ENCODE results near the gene RUBCNL.
"Not testable (repeated sequence)": the region's sequence is repeated elsewhere in the genome, so short reads cannot be mapped to it uniquely, and the experiment has no call there.

The RUBCNL gene, protein sequence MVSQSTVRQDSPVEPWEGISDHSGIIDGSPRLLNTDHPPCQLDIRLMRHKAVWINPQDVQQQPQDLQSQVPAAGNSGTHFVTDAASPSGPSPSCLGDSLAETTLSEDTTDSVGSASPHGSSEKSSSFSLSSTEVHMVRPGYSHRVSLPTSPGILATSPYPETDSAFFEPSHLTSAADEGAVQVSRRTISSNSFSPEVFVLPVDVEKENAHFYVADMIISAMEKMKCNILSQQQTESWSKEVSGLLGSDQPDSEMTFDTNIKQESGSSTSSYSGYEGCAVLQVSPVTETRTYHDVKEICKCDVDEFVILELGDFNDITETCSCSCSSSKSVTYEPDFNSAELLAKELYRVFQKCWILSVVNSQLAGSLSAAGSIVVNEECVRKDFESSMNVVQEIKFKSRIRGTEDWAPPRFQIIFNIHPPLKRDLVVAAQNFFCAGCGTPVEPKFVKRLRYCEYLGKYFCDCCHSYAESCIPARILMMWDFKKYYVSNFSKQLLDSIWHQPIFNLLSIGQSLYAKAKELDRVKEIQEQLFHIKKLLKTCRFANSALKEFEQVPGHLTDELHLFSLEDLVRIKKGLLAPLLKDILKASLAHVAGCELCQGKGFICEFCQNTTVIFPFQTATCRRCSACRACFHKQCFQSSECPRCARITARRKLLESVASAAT

DNA sequence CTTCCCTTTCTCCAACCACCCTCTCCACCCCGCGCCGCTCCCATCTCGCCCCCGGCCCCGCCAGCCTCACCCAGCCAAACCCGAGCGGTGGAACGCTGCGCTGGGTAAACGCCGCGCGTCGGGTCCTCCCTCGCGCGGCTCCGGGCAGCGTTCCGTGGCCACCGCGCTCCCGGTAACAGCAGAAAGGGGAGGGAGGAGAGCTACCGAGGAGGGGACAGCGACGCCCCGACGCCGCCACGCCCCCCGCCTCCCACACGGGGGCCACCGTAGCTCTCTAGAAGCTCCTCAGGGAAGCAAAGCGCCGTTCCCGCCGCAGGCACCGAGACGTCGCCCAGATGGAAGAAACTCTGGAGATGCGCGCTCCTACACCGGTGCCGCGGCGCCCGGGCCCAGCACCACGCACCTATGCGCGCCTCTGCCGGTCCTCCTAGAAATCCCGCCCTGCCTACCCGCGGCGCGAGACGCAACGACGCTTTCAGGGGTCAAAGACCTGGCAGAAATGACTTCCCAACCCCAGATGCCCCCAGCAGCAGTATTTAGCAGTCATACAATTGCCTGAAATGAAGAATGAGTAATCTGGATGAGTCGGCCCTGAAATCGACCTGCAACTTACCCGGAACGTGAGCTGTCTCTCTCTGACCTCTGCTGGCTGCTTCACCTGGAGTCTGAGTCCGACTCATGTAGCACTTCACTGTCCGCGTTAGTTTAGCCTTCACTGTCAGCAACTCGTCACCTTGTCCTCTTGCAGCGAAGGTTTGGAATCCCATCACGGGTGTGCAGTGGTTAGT lies at the start of gene RUBCNL:
RUBCNL (minus strand) TSS at position 189 of the 788 bp plus-strand sequence. CDS start 14,777 bp downstream, outside the sequence.
- DNase-seq: peak in 37 of 56 donors; percentile 10 to 62 (median 29)

DNA sequence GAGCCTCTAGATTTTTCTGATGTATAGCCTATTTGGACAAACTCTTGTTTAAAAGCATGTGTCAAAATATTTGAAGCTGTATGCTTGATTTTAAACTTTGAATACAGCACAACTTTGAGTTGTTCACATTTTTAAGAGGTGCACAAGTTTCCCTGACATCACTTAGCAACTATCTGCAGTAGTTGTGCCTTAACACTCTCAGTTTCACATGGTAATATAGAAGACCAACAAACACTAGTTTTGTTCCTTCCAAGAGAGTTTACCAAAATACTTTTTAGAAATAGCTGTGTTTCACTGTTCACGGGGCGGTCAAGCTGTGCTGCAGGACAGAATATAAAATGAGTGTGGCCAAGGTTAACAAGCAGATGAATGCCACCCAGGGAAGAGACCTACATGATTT lies 42.5 kb upstream of the RUBCNL start:
- DNase-seq: not testable (repeated sequence)

DNA sequence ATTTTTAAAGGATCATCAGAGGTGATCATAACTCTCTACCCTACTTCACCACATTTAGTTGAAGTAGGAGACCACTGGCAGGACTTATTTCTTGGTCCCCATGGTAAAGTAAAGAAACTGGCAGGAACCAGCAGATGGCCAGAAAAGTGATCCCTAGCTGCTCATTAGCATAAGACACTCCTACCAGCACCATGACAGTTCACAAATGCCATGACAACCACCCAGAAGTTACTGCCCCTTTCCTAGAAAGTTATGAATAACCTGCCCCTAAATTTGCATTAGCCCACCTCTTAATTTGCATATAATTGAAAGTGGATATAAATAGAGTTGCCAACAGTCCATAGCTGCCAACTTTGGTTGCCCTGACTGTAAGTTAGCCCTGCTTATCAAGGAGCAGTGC lies 18.4 kb upstream of the RUBCNL start:
- DNase-seq: no peak

DNA sequence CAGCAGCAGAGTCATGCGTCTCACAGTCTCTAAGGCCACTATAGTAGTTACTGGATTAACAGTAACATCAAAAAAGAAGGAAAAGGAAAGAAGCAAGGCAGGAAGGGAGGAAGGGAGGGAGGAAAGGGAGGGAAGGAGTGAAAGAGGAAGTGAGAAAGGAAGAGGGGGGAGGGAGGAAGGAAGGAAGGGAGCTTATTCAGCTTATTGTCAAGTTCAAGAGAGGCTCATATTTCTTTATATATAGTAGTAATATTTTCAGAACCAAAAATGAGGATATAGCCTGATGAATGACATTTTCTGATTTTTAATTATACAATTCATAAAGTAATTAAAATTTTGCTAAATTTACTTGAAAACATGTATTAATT lies 17.7 kb upstream of the RUBCNL start:
- DNase-seq: no peak

DNA sequence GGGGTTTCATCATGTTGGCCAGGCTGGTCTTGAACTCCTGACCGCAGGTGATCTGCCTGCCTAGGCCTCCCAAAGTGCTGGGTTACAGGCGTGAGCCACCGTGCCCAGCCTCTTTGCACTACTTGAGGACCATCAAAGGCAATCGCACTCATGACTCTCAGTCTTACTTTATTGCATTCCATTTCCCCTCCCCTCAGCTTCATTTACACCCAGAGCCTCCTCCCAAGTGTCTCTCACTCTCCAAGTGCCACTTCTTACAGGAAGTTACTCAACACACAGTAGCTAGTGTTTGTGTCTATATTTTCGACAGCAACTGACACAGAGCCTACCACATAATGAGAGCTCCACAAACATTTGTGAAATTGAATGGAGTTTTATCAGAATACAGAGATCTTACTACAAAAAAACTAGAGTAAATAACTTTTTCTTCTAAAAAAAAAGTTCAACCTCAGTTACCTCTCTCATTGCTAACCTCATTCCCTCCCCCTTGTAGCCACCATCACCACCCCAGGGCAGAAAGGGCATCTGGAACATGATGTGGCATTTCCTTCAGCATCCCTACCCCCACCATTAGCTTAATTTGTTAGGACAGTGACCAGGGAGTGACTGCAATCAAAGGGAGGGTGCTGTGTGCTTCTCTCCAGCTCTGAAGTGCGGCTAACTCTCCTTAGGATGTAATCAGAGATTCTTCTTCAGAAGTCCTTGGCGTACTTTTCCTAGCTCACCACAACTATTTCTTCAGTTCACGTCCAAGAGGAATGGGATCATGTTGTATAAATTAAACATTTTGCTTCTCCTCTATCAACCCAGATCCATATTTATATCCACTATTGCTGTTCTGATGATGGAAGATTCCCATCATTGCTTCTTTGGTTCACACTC lies 17.0 kb upstream of the RUBCNL start:
- no peak for DNase-seq

DNA sequence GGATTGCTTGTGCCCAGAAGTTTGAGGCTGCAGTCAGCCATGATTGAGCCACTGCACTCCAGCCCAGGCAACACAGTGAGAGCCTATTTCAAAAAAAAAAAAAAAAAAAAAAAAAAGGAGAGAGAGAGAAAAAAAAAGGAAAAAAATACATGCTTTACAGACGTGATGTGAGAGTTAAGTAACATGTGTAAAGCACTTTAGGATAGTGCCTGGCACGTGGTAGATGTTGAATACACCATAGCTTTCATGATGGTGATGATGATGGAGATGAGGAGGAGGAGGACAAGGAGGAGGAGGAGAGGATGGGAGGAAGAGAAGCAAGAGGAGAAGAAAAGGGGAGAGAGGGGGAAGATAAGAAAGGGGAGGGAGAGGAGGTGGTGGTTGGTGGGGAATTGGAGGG lies 15.1 kb upstream of the RUBCNL start:
- no peak for DNase-seq

DNA sequence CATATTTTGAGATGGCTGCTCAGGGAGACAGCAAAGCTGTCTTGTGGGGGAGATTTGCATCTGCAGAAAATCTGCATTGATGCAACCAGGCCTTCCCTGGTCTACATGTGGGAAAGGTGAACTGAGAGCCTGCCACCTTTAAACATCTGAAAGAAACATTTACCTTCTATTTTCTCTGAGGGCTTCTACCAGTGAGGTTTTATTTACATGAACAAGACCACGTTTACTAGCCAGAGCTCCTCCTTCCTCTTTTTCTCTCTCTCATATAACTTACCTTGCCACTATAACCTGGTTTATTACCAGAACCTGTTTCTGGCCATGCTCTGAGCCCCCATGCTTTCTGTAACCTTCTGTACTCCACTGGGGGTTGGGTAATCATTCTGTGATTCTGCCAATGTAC lies 14.4 kb upstream of the RUBCNL start:
- DNase-seq: no peak

DNA sequence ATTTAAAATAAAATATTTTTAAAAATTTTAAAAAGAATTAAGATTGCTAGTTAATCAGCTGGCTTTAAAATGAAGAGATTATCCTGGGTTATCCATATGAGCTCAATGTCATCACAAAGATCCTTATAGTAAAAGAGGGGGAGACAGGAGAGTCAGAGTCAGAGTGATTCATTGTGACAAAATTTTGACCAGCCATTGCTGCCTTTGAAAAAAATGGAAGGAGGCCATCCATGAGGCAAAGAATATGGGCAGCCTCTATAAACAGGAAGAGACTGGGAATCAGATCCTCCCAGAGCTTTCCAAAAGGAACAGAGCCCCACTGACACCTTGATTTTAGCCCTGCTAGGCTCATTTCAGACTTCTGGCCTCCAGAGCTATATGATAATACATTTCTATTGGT lies 9.3 kb upstream of the RUBCNL start:
- no peak for DNase-seq

DNA sequence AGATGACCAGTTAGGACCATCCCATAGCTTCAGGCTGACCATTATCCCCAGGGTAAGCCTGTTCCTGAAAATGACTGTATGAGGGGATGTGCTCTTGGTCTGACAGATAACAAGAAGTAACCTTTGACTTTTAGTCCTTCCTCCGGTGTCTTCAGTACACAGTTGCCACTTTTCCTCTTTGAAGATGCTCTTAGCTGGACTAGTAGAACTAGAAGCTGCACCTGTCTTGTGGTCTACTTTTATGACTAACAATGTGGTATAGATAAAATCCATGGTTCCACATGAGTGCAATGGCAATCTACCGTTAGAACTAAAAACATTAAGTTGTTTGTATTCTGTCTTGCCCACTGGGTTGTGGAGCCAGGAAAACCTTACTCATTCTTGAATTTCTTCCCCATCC lies 5.9 kb upstream of the RUBCNL start:
- no peak for DNase-seq

DNA sequence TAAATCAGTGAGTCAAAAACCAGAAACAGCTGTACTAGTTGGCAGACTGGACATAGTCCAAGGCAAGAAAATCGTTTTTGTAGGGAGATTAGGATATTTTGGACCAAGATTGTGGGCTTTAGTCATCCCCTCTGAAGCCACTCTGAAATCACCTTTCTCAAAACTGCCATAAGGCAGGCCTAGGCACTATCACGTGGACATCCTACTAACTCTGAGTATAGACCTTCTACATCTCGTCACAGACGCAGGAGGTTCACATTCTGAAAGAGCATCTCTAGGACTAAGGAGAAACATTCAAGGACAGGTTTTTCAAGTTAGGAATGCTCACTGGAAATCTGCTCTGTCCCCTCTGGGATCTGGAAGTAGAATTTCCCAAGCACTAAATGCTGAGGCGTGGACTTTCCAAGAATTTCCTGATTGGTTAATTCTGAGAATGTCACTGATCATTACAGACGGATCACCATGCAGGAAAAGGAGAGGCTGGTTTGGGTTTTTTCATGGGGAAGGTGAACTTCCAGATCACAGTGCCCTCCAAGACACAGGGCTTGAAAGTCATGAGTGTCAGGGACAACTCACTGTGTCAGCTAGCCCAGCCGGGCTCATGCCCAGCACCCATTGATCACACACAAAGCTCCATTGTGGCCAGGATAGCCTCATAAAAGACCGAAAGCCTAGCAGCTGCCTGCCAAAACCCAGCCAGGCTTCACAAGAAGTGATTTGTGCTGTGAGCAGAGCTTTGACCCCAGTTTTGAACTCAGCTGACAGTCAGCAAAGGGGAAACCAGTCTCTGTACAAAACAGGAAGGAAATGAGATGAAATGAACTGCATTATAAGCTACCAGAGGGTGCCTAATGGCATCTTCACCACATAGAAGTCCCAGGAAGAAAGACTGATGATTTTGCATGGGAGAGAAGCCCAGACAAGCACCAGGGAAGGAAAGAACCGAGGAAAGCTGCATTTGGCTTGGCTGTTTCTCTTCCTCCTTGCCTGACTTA lies 2.7 kb upstream of the RUBCNL start:
- DNase-seq: peak in 53 of 56 donors; percentile 45 to 95 (median 83)

DNA sequence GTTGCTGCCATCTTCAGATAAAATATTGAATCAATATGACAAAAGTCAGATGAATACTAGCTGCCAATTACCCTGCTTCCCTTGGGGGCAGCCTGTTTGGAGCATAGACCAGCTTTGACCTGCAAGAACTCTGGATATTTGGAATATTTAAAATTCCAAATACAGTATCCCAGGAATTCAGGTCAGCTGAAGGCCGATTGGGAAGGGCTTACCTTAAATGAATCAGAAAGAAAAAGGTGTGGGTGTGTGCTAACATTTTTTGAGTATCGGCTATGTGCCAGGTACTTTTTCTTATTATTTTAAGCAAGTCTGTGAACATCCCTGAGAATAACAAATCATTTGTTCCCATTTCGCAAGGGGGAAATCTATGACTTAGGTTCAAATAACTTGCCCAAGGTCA lies 1.8 kb upstream of the RUBCNL start:
- no peak for DNase-seq

DNA sequence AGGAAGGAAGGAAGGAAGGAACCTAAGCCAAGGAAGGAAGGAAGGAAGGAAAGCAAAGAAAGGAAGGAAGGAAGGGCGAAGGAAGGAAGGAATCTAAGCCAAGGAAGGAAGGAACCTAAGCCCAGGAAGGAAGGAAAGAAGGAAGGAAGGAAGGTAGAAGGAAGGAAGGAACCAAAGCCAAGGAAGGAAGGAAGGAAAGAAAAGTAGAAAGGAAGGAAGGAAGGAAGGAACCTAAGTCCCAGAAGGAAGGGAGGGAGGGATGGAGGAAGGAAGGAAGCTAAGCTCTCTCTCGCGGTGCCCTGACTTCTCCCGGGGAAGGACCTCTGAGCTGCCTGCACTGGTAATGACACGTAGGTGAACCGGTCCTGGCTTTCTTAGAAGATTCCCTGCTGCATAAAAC lies 1.3 kb upstream of the RUBCNL start:
- no peak for DNase-seq

DNA sequence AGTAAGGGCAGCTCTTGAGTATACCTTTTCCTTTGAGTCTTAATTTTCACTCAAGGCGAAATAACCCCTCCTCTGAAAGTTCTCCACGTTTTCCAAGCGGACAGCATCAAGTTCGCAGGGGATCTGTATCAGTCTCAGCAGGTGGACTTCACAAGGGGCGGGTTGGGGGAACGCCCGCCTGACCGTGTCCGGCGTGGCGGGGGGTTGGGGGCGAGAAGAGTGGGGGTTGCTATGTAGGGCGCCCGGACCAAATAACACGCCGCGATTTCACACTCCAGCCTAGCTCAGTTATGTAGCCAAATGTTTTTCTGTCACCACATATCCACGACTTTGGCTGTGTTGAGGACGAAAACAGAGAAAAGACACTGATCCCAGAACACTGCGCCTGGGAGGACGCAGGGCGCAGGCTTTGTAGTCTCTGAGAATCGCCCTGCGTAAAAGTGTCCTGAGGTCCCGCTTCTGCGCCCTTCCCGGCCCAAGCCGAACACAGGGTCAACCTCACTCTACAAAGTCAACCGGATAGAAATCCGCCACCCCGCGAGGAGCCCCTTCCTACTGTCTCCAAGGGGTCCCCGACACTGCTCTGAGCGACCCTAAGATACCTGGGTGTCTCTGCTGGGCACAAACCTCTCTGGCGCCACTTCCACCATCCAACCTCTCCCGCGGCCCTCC lies 524 bp downstream of the RUBCNL start:
- DNase-seq: peak in 1 of 56 donors; percentile 36

DNA sequence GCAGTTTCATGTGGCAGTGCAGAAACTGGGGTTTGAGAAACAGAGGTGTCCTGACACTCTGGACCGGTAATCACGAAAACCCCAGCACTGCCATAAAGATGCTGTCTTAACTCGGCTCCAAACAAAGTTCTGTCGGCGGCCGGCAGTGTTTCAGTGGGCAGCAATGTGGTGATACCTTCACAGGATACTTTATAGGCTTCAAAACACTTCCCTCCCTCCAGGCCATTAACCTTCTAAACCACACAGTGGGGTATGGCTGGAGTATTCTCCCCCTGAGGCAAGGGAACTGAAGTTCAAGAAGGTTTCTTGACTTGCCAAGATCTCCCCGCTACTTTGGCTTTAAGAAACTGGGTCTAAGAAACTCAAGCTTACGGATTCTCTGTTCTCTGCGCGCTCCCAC lies 1.1 kb downstream of the RUBCNL start:
- DNase-seq: peak in 1 of 56 donors; percentile 10

DNA sequence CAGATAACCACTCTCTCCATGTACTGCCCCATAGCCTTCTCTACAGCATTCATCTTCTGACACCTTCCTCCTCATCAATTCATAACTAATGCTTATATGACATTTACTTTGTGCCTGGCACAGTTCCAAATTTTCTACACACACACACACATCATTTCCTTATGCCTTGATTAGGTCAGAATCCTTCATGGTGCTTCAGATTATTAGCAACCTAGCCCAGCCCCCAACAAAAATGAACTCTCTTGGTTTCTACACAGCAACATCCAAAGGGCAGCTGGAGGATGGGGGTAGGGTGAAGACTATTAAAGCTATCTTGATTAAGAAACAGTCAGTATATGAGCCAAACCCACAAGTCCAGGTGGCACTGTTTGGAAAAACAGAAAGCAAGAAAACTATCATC lies 3.7 kb downstream of the RUBCNL start:
- no peak for DNase-seq

DNA sequence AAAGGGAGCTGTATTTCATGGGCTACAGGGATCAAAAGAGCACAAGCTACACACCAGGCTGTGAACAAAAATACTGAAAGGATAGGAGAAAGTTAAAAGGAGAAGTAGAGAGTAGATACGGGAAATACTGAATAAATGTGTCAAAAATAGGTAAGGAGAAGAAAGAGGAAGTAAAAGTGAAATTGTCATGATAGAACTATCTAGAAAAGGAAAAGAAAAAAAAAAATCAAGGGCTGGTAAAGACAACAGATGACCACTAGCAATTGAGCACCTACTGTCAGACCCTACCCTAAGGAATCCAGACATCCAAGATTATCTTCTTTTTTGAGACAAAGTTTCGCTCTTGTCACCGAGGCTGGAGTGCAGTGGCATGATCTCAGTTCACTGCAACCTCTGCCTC lies 4.8 kb downstream of the RUBCNL start:
- DNase-seq: no peak

DNA sequence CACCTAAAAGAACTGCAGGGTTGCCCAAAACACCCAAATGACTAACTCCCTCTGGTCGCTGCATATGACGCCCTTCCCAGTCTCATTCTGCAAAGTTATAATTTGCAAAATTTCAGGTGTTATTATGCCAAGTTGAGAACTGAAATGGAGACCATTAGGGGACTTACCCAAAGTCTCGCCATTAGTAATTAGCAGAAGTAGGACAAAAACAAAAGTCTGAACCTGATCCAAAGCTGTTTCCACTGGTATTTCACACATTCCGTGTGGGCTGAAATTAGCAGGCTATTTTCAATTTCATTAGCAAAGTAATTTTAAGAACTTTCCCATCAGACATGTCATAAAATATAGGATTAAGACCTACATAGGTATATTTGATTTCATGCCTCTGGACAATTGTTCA lies 6.8 kb downstream of the RUBCNL start:
- no peak for DNase-seq

DNA sequence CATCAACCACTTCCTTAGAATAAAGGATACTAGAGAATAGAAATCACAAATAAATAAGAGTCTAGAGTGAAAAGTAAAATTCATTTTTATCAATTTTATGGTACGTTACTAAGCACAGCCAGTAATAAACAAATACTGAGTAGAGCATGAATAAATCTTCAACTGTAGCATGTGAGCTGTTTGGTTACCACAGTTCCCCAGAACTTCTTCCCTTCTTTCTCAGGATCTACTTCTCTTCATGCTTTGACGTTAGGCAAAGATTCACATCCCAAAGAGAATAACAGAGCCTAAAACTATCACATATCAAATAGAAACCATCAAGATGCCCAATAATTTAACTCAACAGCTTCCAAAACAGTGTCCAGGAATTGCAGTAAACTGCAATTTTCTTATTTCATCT lies 7.4 kb downstream of the RUBCNL start:
- no peak for DNase-seq

DNA sequence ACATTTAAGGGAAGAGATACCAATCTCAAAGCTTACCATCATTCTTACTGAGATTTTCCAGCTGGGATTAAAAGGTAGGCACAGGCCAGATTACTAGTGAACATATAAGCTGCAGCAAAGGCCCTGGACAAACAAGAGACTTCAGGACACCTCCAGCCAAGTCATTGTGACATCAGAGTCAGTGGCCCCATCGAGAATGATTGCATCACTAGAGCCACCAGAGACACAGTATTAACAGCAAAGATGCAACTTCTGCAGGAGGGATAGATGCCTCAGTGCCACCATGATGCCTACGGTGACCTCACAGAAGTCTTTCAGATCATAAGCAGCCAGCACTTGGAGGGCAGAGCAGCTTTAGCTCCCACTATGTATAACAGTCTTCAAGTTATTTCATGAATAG lies 8.6 kb downstream of the RUBCNL start:
- DNase-seq: no peak
